GM19238 (cell line): ENCODE results near the gene LRRC15.

Experiments used
- DNase-seq: peaks from one replicate; pipeline ENCODE4 v3.0.0; 2011; ENCODE audit warnings: low spot score; ENCODE audit not compliant: insufficient read length

LRRC15 gene

GRCh38 chr3:194320744-194321243 lies 48.7 kb downstream of the LRRC15 start:
- DNase-seq, result no peak

GRCh38 chr3:194320100-194320499 lies 49.4 kb downstream of the LRRC15 start:
- DNase-seq, result no peak

GRCh38 chr3:194318511-194319161 lies 50.9 kb downstream of the LRRC15 start:
- no peak for DNase-seq

GRCh38 chr3:194316918-194317317 lies 52.6 kb downstream of the LRRC15 start:
- no peak for DNase-seq

GRCh38 chr3:194315965-194316361 lies 53.6 kb downstream of the LRRC15 start:
- DNase-seq, result no peak

- DNase-seq, result peak; percentile 86
Measured at GRCh38 chr3:194315088-194315964, 54.2 kb downstream of the LRRC15 start.

GRCh38 chr3:194314388-194315068 lies 55.0 kb downstream of the LRRC15 start:
- DNase-seq, result no peak

- no peak for DNase-seq
Measured at GRCh38 chr3:194313560-194314387, 55.8 kb downstream of the LRRC15 start.

GRCh38 chr3:194312743-194313281 lies 56.7 kb downstream of the LRRC15 start:
- DNase-seq, result no peak

GRCh38 chr3:194312186-194312742 lies 57.3 kb downstream of the LRRC15 start:
- no peak for DNase-seq

- DNase-seq, result no peak
Measured at GRCh38 chr3:194311000-194311399, 58.5 kb downstream of the LRRC15 start.

- DNase-seq, result no peak
Measured at GRCh38 chr3:194310060-194310835, 59.3 kb downstream of the LRRC15 start.

GRCh38 chr3:194308601-194309449 lies 60.7 kb downstream of the LRRC15 start:
- DNase-seq, result no peak

- DNase-seq, result no peak
Measured at GRCh38 chr3:194307849-194308248, 61.7 kb downstream of the LRRC15 start.

- no peak for DNase-seq
Measured at GRCh38 chr3:194306771-194307640, 62.5 kb downstream of the LRRC15 start.

GRCh38 chr3:194306109-194306686 lies 63.3 kb downstream of the LRRC15 start:
- peak; percentile 55 for DNase-seq

GRCh38 chr3:194305356-194306108 lies 64.0 kb downstream of the LRRC15 start:
- DNase-seq, result no peak
